NCI-H460 (cell line): ENCODE results near the gene NAXD. TPM values are rescaled to one million over a fixed set of nuclear protein-coding genes. Genes with fewer than 3 reads are reported as not detected.
"Not testable (repeated sequence)": the region's sequence is repeated elsewhere in the genome, so short reads cannot be mapped to it uniquely, and the experiment has no call there.

Experiments used
- DNase-seq: peaks from one replicate; pipeline ENCODE4 v3.0.0-alpha.2; 2016; ENCODE audit warnings: low read depth; ENCODE audit errors: extremely low read depth
- total RNA-seq: library from RNA; depleted of rRNA; stranded (reverse); fragments of >200 nt; shearing (Covaris generic); gene quantifications from 2 replicates; pipeline ENCODE4 v1.2.3, GENCODE V29; 2014

Gene NAXD
- total RNA-seq, 1 experiment from 2014 or later: 20.9 TPM

- no peak for DNase-seq
These were observed 28.0 kb downstream of the NAXD start for GRCh38 chr13:110643324-110643723.

- DNase-seq: no peak
These were observed 28.6 kb downstream of the NAXD start for GRCh38 chr13:110643768-110644421.

- DNase-seq: peak; percentile 28
These were observed 29.7 kb downstream of the NAXD start for GRCh38 chr13:110644892-110645521.

GRCh38 chr13:110645750-110646149 is 30.4 kb downstream of the NAXD start:
- DNase-seq: no peak

- DNase-seq: no peak
These were observed 31.4 kb downstream of the NAXD start for GRCh38 chr13:110646442-110647364.

DNA sequence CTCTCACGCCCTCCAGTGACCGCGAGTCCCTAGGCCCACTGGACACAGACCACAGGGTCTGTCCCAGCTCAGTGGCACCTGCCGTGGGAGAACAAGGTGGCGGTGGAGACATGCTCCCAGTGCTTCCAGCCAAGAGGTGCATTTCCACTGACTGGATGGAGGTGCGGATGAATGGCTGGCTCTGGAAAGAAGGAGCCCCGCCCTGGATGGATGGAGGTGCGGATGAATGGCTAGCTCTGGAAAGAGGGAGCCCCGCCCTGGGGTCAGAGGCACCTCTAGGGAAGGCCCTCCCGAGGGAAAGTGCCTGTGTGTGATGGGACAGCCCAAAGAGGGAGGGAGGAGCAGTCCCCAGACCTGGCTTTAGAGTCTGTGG is 32.0 kb downstream of the NAXD start:
- DNase-seq: no peak

DNA sequence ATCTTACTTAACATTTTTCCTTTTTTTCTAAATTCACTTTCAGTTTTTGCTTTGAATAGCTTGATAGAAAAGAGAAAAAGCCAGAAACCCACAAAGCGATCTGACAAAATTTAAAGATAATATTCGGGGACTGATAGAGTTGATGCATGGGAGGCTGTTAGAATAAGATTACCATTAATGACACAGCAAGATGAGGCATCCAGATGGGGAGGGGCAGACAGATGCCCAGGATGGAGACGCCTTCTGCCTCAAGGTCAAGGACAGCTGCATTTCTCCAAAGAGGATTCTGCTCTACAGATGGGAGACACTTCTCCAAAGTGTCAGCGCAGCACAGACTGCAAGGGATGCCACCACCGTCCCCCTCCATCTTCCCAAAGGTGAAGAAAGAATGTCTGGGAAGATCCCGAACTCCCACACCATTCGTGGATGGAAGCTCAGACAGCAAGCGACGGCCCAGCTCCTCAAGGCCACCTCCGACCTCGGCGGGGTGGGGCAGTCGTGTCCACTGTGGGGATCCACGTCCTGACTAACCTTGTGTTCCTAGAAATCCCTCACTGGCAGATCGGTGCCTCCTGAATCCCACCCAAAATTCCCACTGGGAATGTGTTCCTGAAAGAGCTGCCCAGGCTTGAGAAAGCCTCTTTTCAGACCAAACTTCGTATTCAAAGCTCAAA is 32.9 kb downstream of the NAXD start:
- no peak for DNase-seq

DNA sequence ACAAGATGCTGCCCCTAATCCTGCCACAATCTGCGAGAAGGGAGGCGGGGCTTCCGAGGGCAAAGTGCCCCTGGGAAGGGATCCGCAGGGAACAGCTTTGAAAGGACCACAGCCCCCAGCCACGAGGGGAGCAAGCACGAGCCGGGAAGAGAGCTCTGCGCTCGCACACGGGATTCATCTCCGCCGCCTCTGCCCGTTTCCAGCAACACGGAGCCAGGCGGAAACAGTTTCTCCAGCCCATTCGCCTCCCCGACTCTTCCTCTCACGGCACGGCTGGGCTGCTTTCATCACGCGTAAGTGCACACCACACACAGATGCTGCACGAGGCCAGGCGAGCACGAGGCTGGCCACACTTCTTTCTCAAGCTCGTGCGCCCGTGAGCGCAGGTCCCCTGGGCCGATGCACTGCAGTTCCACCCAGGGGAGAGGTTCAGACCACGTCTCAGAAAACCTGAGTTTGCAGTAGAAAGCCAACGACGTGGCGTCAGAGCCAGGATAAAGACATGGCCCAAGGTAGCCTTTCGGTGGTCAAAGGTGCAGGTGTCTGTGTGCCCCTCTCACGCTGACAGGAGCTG is 33.6 kb downstream of the NAXD start:
- DNase-seq: no peak

- no peak for DNase-seq
These were observed 34.2 kb downstream of the NAXD start for GRCh38 chr13:110649551-110649950.

DNA sequence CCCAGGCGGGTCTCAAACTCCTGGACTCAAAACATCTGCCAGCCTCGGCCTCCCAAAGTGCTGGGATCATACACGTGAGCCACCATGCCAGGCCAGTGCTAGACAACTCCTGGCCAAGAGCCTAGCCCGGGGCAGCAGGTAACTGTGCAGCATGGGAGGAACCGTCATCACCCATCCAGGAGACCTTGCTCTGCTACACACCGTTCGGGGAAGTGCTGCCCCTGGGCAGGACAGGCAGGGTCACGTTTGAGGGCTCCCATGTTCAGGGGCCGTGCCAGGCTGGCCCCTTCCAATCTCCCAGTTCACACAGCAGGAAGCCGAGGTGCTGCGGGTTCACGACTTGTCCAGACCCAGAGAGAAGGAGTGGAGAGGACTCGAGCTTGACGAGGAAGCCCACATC is 35.1 kb downstream of the NAXD start:
- no peak for DNase-seq

- DNase-seq: no peak
These were observed 35.9 kb downstream of the NAXD start for GRCh38 chr13:110651271-110651670.

GRCh38 chr13:110651726-110652230 is 36.4 kb downstream of the NAXD start:
- no peak for DNase-seq

DNA sequence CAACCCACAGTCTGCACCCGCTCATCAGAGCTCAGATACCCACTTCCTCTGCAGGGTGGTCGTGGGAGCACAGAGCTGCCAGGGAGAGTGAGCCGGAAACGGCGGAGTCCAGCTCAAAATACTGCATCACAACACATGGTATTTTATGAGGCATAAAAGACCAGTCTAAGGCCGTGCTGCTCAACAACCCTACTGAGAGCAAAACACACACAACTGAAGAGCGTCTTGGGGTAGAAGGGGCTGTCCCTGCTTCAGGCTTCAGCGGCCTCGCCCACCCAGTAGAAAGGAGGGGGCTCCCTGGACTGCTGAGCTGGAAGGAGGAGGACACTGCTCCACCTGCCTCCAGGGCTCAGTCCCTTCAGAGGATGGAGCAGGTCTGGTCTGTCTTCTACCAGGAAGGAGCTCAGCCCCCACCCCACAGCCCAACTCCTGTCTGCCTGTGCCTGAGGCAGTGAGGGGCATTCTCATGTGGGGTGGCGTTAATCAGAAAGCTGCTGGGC is 36.9 kb downstream of the NAXD start:
- DNase-seq: no peak

DNA sequence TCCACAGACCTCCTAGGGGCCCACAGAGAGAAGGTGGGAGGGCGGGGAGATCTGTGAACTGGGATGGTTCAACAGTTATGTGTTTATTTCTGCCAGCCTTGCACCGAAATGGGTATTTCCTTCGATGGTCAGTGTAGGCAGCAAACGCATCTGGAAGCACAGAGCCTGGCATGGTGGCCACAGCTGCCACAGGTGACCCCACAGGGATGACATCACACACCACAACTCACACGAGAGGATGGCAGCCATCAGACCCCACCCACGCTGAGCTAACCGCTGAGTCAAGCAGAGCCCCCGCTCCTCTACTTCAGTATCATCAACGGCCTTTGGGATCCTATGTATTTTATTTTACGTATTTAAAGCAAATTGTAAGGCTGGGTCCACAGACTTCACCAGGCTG is 37.4 kb downstream of the NAXD start:
- no peak for DNase-seq

DNA sequence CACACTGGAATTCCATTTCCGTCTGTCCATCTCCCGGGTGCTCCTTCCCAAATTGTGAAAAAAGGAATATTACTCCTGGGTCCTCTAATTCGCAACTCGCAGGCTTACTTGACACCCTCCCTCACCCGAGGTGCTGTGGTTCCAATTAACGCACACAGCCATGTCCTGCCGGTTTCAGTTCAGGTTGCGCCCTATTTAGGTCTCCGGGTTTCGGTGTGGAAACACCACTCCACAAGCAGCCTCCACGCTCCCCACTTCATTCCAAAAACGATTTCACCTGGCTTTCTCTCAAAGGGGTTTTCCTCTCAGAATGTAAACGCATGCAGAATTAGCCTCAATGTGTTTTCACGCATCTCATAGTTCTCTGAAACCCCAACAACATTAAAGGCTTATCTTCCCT is 37.9 kb downstream of the NAXD start:
- no peak for DNase-seq

DNA sequence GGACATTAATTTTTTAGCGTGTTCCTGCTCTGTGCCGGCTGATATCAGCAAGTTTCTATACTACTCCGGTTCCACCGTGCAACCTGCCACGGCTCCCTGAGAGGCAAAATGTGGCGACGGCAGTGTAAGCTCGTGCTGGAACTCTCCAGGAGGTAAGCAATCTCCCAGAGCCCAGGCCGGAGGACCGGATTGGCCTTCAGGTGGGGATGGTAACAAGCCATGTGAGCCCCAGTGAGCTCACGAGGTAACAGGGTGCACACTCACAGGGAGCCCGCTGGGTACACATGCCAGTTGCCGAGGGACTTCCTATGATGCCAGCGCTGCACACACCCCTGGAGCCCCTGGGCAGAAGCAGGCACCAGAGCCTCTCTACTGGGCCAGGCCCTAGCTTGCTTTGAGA is 38.5 kb downstream of the NAXD start:
- no peak for DNase-seq

DNA sequence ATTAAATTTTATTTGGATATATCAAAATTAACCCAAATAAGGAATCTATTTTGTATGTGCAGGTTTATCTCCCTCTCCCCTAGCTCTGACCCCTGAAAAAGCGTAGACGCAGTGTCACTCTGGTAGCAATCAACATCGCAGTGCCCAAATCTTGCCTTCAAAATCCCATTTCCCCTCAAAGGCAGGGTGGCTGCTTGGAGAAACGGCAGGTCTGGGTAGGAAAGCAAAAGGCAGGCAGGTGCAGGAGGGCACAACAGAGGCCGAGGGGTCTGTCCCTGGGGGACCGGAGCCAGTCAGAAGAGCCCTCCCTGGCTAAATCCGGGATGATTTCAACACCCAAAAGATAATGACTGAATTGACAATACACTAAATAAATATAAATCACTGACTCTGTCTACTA is 41.9 kb downstream of the NAXD start:
- DNase-seq: no peak

DNA sequence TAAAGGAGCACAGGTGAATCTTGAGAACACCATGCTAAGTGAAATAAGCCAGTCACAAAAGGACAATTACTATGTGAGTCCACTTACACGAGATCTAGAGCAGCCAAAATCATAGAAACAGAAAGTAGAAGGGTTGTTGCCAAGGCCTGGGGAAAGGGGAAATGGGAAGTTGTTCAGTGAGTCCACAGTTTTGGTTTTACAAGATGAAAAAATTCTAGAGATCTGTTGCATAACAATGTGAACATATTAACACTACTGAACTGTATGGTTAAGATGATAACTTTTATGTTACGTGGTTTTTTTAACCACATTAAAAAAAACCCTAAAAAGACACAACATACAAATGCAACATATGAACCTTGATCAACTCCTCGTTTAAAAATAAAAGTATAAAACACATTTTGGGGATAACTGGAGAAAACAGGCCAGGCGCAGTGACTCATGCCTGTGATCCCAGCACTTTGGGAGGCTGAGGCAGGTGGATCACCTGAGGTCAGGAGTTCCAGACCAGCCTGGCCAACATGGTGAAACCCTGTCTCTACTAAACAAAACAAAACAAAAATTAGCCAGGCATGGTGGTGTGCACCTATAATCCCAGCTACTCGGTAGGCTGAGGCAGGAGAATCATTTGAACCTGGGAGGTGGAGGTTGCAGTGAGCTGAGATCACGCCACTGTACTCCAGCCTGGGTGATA is 43.0 kb downstream of the NAXD start:
- not testable (repeated sequence) for DNase-seq

DNA sequence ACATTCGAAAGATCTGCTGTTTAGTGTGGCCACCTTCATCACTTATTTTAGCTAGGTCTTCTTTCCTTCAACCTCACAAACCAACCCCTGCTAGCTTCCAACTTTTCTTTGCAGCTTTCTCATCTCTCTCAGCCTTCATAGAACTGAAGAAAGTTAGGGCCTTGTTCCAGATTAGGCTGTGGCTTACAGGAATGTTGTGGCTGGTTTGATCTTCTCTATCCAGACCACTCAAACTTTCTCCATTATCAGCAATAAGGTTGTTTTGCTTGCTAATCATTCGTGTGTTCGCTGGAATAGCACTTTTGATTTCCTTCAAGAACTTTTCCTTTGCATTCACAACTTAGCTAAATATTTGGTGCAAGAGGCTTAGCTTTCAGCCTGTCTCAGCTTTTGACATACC is 45.9 kb downstream of the NAXD start:
- DNase-seq: no peak

- DNase-seq: no peak
These were observed 46.7 kb downstream of the NAXD start for GRCh38 chr13:110662091-110662490.
